Stimulated activated CD4-positive, alpha-beta T cell treated with anti-CD3 and anti-CD28 coated beads, Interleukin-12 subunit alpha, Interleukin-12 subunit beta, amount 100 ng/mL, for 48 hours (primary cell): ENCODE data around the gene IKBKE.

Experiments used
- DNase-seq, 3 donors: peaks; one replicate each; pipeline ENCODE4 v3.0.0-alpha.2; 2020; ENCODE audit warnings: low read depth in 2 of 3, low spot score in 1 of 3

The IKBKE gene

DNA sequence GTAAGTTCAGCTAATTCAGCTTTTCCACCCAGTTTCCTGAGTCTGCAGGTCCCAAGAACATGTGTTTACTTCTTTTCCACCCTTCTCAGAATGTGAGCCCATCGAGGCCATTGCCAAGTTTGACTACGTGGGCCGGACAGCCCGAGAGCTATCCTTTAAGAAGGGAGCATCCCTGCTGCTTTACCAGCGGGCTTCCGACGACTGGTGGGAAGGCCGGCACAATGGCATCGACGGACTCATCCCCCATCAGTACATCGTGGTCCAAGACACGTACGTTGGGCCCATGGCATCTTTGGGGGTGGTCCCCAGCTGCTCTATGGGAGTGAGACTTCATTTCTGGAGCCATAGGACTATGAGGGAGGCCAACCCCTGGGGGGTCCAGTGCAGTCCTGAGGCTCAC is 17.2 kb upstream of the IKBKE start:
- DNase-seq = no peak

- DNase-seq = no peak
Observed at GRCh38 chr1:206455289-206455665, 15.0 kb upstream of the IKBKE start.

DNA sequence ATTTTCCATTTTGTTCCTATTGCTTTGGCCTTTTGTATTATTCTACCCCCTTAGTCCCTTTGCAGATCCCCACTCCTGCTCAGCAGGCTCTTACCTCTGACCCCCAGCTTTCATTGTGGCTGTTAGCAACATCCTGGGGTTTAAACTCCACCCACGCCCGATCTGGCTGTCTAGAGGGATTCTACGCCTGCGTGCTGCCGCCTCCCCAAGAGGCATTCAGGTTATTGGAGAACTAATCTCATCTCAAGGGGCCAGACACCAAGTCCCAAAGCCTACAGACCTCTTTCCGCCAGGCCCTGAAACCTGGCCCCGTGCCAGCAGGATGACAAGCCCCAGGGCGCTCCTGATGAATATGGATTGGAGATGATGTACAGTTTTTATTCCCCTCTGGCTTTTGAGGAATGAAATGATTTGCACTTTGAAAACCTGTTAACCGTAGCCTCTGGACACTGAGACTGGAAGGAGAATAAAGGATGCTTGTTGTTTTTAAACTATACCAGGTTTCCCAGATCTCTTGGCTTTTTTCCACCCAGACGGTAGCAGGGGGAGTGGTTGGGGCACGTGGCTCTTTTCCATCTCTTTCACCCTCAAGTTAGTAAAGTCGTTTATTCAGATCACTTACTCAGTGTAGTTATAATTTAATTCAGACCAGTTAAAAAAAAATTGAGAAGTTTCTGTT is 14.5 kb upstream of the IKBKE start:
- DNase-seq = no peak

GRCh38 chr1:206456577-206457370 is 13.5 kb upstream of the IKBKE start:
- no peak for DNase-seq

DNA sequence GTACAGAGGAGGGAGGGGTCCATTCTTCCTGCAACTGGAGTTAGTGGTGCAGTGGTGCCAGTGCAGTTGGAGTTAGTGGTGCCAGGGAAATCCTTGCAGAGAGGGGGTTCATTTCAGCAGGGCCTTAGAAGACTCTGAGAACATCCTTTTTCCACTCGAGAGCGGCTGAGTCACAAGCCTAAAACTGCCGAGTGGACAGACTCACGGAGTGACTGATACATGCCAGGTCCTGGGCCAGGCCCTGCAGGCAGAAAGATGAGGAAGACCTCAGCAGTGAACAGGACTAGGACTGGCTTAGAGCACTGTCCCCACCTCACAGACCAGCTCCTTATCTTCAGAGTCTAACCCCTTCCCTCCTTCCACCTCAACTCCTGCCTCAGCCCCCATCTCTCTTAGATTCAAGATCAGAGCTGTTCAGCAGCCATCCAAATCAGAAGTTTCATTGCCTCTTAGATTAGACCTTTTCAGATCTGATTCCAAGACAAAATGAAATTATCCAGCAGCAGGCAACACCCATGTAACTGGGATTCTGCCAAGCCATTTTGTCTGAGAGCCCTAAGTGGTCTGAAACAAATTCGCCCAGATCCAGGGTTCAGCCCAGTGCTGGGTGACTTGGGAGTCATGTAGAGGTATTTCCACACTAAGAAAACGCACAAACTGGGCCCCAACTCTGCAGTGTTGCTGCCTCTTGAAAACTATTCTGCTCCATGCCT is 12.7 kb upstream of the IKBKE start:
- no peak for DNase-seq

DNA sequence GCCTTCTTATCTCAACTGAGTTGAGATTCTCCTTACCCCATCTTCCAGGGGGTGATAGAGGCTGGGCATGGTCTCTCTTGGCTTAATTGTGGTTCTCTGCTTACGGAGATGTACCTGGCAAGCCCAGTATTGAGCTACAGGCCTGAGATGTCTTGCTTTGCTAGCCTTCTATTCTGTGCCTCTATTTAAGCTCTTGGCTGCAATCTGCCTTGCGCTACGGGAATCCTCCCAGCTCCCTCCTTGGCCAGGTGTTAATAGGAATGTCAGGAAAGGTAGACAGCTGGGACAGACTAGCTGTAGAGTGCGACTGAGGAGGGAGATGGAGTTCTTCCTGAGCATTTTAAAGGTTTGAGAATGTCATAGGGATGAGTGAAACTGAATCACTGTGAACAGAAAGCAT is 10.6 kb upstream of the IKBKE start:
- DNase-seq = no peak

GRCh38 chr1:206460836-206461426 is 9.3 kb upstream of the IKBKE start:
- DNase-seq = no peak

- DNase-seq = peak; percentile 57 to 91 (median 67)
Observed at GRCh38 chr1:206461602-206462455, 8.4 kb upstream of the IKBKE start.

DNA sequence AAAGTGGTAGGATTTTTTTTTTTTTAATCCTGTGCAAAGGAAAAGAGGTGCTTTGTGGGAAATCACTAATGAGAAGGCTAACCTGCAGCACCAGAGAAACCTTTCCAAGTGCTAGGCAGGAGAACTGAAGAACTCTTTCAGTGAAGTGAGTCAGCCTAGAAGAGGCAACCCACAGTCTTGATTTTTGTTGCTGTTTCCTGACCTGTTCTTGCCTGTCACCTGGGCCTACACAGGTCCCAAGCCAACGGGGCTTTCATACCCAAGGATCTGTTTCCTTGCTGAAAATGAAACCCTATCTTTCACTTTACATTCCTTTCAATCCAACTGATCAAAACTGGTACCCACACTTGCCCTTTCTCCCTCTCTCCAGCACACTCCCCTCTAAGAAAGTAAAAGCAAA is 7.1 kb upstream of the IKBKE start:
- DNase-seq = no peak

DNA sequence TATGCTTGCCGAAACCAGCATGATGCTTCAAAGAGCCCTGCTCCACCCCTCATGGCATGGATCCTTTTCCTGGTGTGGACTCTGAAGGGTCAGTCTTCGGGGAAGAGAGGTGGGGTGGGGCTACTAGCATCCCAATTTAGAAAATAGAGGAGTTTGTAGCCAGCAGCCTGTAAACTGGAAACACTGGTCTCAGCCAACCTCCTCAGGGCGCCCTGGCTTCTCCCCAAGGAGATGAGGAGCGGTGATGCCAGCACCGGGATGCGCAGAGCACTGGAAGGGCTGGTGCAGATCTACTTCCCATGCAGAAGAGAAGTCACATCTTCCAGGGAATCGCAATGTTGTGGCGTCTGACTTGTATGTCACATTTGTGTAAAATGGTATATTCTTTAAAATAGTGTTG is 6.4 kb upstream of the IKBKE start:
- DNase-seq = no peak

DNA sequence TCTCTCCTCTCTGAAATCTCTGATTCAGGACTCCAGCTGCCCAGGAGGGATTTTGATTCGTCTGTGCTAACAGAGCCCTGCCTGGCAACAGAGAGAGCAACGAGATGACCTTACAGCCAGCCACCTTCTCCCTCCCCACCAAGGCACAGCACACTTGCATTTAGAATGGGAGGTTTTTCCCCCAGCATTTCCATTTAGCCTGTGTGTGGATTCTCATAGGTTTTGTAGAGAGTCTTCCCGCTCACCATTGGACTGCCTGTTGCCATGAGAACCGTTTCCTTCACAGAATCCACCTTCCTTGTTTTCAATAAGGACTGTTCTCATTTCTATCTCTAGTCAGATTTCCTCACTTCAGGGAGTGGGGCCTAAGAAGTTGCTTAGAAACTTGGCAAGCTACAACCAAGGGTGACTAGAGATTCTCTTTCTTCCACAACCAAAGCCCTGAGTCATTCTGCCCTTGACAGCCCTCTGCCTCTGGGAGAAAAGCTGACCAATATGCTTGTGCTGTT is 5.8 kb upstream of the IKBKE start:
- DNase-seq = no peak

- no peak for DNase-seq
Observed at GRCh38 chr1:206465951-206466350, 4.3 kb upstream of the IKBKE start.

DNA sequence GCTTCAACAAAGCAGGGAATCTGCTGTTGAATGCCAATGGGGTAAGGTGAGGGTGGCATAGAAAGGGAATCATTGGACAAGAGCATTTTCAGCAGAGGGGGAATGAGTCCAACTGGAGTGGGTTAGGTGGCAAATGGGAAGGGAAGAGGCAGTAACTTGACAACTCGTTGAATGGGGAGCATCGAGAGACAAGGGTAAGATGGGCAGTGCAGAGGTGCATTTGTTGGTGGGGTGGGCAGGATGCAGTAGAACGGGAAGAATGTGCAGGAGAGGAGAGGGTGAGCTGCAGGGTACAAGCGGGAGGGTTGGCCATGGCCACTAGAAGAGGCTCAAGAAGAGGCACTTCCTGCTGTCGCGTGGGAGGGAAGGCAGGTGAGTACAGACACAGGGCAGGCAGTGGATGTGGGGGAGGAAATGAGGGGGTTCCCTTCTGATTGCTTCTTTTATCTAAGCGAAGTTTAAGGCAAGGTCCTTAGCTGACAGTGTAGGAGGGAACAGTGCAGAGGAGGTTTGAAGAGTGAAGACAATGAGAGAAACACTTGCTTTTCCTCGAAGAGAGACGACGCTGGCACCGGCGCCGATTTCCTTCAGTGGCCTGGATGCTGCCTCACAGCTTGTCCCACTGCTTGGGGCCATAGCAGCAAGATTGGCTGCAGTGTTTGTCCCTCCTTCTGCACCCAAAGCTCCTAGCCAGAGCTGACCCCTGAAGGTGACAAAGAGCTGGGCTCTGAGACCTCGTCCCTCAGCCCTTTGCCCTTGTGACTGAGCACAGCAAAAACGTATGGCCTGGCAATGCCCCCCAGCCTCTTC is 3.2 kb upstream of the IKBKE start:
- no peak for DNase-seq

DNA sequence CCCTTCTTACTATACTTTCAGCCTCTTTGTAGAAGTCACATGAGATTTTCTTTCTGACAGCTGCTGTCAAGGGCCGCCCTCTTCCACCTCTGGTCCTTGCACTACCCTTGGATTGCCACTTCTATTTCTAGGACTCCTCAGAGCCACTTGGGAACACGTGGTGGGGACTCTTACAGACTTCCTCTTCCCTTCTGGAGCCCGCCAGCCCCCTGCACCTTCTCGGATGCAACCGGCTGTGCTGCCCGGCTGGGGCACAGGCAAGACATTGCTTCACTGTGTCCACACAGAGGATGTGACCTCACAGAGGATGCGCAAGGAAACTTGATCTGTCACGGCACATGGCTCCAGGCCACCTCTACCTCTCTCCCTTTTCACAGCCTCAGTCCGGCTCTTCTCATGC is 2.4 kb upstream of the IKBKE start:
- DNase-seq = no peak

GRCh38 chr1:206468571-206468970 is 1.7 kb upstream of the IKBKE start:
- DNase-seq = no peak

GRCh38 chr1:206469411-206469932 is 804 bp upstream of the IKBKE start:
- no peak for DNase-seq

GRCh38 chr1:206470692-206471414 is 577 bp downstream of the IKBKE start:
- DNase-seq = no peak

GRCh38 chr1:206471415-206471801 is 1.1 kb downstream of the IKBKE start:
- no peak for DNase-seq

DNA sequence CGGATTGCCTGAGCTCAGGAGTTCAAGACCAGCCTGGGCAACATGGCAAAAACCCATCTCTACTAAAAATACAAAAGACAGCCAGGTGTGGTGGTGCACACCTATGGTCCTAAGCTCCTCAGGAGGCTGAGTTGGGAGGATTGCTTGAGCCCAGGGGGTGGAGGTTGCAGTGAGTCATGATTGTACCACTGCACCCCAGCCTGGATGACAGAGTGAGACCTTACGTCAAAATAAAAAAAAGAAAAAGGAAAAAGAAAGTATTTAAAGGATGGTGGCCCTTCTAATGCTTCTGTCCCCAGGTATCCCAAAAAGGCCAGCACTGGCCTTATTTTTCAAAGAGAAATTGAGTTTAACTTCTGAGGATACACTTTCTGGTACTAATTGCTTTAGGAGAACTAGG is 1.7 kb downstream of the IKBKE start:
- DNase-seq = no peak
